Measurements from ENCODE around the gene TLR8.
"Not testable (repeated sequence)": the region's sequence is repeated elsewhere in the genome, so short reads cannot be mapped to it uniquely, and the experiment has no call there.

The TLR8 gene

GRCh38 chrX:12898073-12898472, 8.3 kb upstream of the TLR8 start:
- DNase-seq (ENCODE audit: low spot score): no peak

- no peak for DNase-seq (ENCODE audit: low spot score)
Measured at GRCh38 chrX:12899506-12899905, 6.9 kb upstream of the TLR8 start.

- DNase-seq (ENCODE audit: low spot score): peak; percentile 65
Measured at GRCh38 chrX:12901486-12901885, 4.9 kb upstream of the TLR8 start.

- no peak for DNase-seq (ENCODE audit: low spot score)
Measured at GRCh38 chrX:12903646-12904045, 2.8 kb upstream of the TLR8 start.

GRCh38 chrX:12910423-12911121, 4.2 kb downstream of the TLR8 start:
- no peak for DNase-seq (ENCODE audit: low spot score)

GRCh38 chrX:12911122-12911470, 4.7 kb downstream of the TLR8 start:
- DNase-seq (ENCODE audit: low spot score): no peak

GRCh38 chrX:12912791-12913482, 6.5 kb downstream of the TLR8 start:
- no peak for DNase-seq (ENCODE audit: low spot score)

- DNase-seq (ENCODE audit: low spot score): no peak
Measured at GRCh38 chrX:12917753-12918152, 11.3 kb downstream of the TLR8 start.

GRCh38 chrX:12919051-12919450, 12.6 kb downstream of the TLR8 start:
- DNase-seq (ENCODE audit: low spot score): no peak

GRCh38 chrX:12919620-12920019, 13.2 kb downstream of the TLR8 start:
- DNase-seq (ENCODE audit: low spot score): no peak

GRCh38 chrX:12920990-12921389, 14.6 kb downstream of the TLR8 start:
- no peak for DNase-seq (ENCODE audit: low spot score)

- DNase-seq (ENCODE audit: low spot score): no peak
Measured at GRCh38 chrX:12921886-12922598, 15.6 kb downstream of the TLR8 start.

- DNase-seq (ENCODE audit: low spot score): no peak
Measured at GRCh38 chrX:12922599-12922919, 16.1 kb downstream of the TLR8 start.

GRCh38 chrX:12929701-12930100, 23.3 kb downstream of the TLR8 start:
- no peak for DNase-seq (ENCODE audit: low spot score)

GRCh38 chrX:12930150-12930549, 23.7 kb downstream of the TLR8 start:
- no peak for DNase-seq (ENCODE audit: low spot score)

- DNase-seq (ENCODE audit: low spot score): no peak
Measured at GRCh38 chrX:12932244-12932643, 25.8 kb downstream of the TLR8 start.

GRCh38 chrX:12934850-12935249, 28.4 kb downstream of the TLR8 start:
- no peak for DNase-seq (ENCODE audit: low spot score)

GRCh38 chrX:12936947-12937346, 30.5 kb downstream of the TLR8 start:
- DNase-seq (ENCODE audit: low spot score): no peak

GRCh38 chrX:12940471-12940870, 34.1 kb downstream of the TLR8 start:
- not testable (repeated sequence) for DNase-seq (ENCODE audit: low spot score)

- DNase-seq (ENCODE audit: low spot score): not testable (repeated sequence)
Measured at GRCh38 chrX:12943592-12943991, 37.2 kb downstream of the TLR8 start.

- DNase-seq (ENCODE audit: low spot score): not testable (repeated sequence)
Measured at GRCh38 chrX:12944452-12944851, 38.0 kb downstream of the TLR8 start.

- DNase-seq (ENCODE audit: low spot score): no peak
Measured at GRCh38 chrX:12945494-12945893, 39.1 kb downstream of the TLR8 start.

GRCh38 chrX:12946406-12946805, 40.0 kb downstream of the TLR8 start:
- no peak for DNase-seq (ENCODE audit: low spot score)

Data from D341Med (cell line).